Epithelial cell of esophagus (primary cell): ENCODE measurements around the gene KCNJ10.

Source experiments
- DNase-seq: peaks from one replicate; pipeline ENCODE4 v3.0.0; 2010; ENCODE audit warnings: low read depth
- H3K4me3 ChIP-seq: 2 replicates; pipeline ENCODE4 v1.5.1; 2011; ENCODE audit warnings: mild to moderate bottlenecking, low read length, control low read depth
- TF ChIP-seq, protein P1 (sequence below): IDR thresholded peaks from 2 replicates; pipeline ENCODE4 v1.5.1; 2011; ENCODE audit warnings: low read depth, mild to moderate bottlenecking, low read length, control low read depth, inconsistent platforms; ENCODE audit not compliant: insufficient read depth; ENCODE audit errors: missing control alignments

KCNJ10 gene

DNA sequence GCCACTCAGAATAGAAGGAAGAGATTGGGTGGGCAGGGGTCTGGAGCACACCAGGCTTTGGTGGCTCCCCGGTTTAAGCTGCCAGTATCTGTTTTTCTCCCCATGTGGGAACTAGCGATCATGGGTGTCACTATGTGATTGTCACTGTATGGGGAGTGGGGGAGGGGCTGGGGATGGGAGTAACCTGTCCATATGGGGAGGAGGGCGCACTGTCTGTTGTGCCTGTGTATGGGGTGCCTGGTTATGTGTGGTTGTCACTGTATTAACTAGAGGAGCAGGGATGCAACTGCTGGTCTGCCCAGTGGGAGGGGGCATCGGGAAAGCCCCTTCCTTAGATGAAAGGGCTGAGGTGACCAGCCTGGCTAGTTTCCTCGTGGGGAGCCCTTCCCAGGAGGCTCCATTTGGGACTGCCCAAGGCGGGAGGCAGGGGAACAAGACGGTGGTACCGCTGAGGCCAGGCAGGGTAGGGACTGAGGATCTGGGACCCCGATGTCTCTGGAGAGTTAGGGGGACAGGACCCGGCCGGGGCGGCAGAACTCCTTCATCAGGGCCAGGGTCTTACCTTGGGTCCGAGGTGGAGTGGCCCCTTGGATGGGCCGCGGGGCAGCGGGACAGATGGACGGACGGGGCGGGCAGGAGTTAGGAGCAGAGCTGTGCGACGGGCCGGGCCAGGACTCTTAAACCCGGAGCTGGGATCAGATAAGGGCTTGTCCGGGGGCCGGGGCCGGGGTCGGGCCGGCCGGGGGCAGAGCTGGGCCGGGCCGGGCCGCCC, at the start of gene KCNJ10:
KCNJ10 (minus strand) TSS at position 701 of the 772 bp plus-strand sequence. CDS start 27,628 bp downstream, outside the sequence.
- peak within 1 kb of the TSS; percentile 27 for H3K4me3 ChIP-seq
- TF ChIP-seq, protein P1, sequence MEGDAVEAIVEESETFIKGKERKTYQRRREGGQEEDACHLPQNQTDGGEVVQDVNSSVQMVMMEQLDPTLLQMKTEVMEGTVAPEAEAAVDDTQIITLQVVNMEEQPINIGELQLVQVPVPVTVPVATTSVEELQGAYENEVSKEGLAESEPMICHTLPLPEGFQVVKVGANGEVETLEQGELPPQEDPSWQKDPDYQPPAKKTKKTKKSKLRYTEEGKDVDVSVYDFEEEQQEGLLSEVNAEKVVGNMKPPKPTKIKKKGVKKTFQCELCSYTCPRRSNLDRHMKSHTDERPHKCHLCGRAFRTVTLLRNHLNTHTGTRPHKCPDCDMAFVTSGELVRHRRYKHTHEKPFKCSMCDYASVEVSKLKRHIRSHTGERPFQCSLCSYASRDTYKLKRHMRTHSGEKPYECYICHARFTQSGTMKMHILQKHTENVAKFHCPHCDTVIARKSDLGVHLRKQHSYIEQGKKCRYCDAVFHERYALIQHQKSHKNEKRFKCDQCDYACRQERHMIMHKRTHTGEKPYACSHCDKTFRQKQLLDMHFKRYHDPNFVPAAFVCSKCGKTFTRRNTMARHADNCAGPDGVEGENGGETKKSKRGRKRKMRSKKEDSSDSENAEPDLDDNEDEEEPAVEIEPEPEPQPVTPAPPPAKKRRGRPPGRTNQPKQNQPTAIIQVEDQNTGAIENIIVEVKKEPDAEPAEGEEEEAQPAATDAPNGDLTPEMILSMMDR = no peak
- DNase-seq = no peak

DNA sequence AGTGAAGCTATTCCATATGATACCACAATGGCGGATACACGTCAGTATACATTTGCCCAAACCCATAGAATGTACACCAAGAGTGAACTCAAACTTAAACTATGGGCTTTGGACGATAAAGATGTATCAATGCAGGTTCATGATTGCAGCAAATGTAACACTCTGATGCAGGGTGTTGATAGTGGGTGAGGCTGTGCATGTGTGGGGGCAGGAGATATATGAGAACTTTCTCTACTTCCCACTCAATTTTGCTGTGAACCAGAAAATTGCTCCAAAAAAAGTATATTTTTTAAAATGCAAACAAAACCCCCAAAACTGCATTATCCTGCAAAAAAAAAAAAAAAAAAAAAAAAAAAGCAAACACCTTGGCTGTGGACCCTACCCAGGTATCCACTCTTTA, 49.0 kb upstream of the KCNJ10 start:
- H3K4me3 ChIP-seq = no peak overlapping the region
- TF ChIP-seq, protein P1 = no peak
- no peak for DNase-seq

DNA sequence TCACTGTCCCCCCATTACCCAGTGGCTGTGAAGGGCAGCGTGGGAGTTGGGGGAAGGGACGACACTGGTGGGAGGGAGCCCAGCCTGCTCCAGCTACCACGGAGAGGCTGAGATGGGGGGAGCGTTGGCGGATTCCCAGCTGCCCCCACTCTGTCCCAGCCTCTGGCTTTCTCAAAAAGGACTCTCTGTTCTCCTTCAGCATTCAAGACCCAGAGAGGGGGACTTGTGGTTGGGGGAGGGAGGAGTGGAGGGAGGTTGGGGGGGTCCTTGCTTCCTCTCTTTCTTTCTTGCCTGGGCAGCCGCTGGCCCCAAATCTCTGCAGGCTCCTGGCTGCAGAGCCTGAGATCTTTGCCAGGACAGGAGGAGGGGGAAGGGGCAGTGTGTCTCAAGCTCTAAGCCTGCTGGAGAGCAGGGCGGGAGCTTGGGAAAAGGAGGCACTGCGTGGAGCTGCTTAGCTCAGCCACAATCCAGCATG, 47.8 kb upstream of the KCNJ10 start:
- peak; percentile 19 for DNase-seq
- TF ChIP-seq, protein P1 = no peak
- H3K4me3 ChIP-seq = no peak overlapping the region

DNA sequence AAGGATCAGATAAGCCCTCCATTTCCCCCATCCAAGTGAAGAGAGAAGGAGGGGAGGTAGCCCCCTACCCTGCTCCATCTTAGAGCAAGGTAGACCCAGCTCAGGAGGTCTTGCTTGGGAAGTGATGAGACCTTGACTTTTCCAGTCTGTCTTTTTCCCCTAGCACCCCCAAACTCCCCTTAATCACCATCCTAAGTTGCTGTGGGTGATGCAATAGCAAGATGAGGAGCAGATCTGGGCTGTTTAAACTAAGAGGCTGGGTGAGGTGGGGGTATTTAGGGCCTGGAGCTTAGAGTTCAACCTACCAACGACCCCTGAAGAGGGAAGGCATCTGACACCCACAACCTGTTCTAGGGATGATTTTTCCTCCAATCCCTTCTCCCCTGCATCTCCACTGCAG, 47.3 kb upstream of the KCNJ10 start:
- H3K4me3 ChIP-seq = no peak overlapping the region
- no peak for DNase-seq
- TF ChIP-seq, protein P1 = no peak

DNA sequence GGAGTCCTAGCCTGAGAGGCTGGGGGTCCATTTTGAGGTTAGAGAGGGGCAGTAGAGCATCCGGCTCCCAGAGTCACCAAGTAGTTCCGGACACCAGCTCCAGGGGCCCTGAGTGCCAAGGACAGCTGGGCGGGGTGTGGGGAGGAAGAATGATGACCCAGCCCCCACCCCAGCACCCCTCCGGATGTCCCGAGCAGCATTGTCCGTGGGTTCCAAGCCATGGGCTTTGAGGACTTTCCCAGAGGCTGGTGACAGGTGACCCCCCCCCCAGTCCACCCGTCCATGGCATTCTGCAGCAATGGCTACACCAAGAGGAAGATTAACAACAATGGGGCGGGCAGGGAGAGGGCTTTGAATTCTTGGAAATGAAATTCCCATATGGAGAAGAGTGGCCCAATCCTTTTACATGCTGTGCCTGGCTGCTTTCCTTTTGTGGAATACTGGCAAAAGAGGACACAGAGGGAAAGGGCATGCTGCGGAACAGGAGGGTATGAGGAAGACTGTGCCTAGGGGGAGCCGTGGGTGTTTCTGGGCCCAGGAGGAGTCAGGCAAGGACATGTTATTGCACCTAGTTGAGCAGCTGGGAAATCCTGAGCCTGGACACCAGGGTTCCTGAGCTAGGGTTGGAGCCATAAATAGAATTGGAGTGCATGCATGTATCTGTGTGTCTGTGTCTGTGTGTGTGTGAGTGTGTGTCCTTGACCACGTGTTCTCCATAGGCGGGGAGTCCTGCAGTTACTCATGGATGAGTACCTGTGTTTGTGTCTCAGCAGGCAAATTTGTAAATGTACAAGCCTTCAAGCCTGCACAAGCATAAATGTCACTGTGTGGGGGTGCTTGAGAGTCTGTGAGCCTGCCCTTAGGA, 46.6 kb upstream of the KCNJ10 start:
- H3K4me3 ChIP-seq = no peak overlapping the region
- DNase-seq = peak; percentile 100

GRCh38 chr1:160115545-160116282, 45.8 kb upstream of the KCNJ10 start, which contains the start of gene ATP1A2:
ATP1A2 (plus strand) TSS chr1:160115759; CDS start chr1:160115862, 103 bp downstream.
- no peak within 1 kb of the TSS for H3K4me3 ChIP-seq
- TF ChIP-seq, protein P1 = no peak
- no peak for DNase-seq

More for the DNA sequence above, 46.6 kb upstream of the KCNJ10 start:
- TF ChIP-seq, protein P1 = no peak
